Immature natural killer cell (primary cell): ENCODE measurements around the gene MAP4. TPM values are rescaled to one million over a fixed set of nuclear protein-coding genes. Genes with fewer than 3 reads are reported as not detected.

ENCODE experiments used
- DNase-seq, 3 donors: peaks; one replicate each; pipeline ENCODE4 v3.0.0; 2022; ENCODE audit warnings: mixed read lengths in 1 of 3
- H3K27ac Mint-ChIP-seq, 6 donors: one replicate each; pipeline ENCODE4 v1.8.0; 2020; ENCODE audit warnings: mixed read lengths in 6 of 6, mild to moderate bottlenecking in 5 of 6, inconsistent platforms in 4 of 6, moderate library complexity in 3 of 6
- H3K27me3 Mint-ChIP-seq, 3 donors: one replicate each; pipeline ENCODE4 v1.8.0; 2020 to 2021; ENCODE audit warnings: low read depth in 3 of 3, mild to moderate bottlenecking in 3 of 3, mixed read lengths in 3 of 3, moderate library complexity in 3 of 3, inconsistent platforms in 1 of 3
- H3K36me3 Mint-ChIP-seq, 3 donors: one replicate each; pipeline ENCODE4 v1.8.0; 2020; ENCODE audit warnings: mixed read lengths in 3 of 3, inconsistent platforms in 2 of 3, mild to moderate bottlenecking in 2 of 3
- H3K4me1 Mint-ChIP-seq, 2 donors: one replicate each; pipeline ENCODE4 v1.8.0; 2020; ENCODE audit warnings: inconsistent platforms in 2 of 2, mild to moderate bottlenecking in 2 of 2, mixed read lengths in 2 of 2, moderate library complexity in 1 of 2
- H3K4me3 Mint-ChIP-seq, 5 donors: one replicate each; pipeline ENCODE4 v1.8.0; 2020; ENCODE audit warnings: mild to moderate bottlenecking in 5 of 5, mixed read lengths in 5 of 5, inconsistent platforms in 3 of 5, moderate library complexity in 3 of 5
- H3K9me3 Mint-ChIP-seq, 6 donors: one replicate each; pipeline ENCODE4 v1.8.0; 2020; ENCODE audit warnings: mild to moderate bottlenecking in 6 of 6, mixed read lengths in 6 of 6, inconsistent platforms in 4 of 6, moderate library complexity in 3 of 6
- polyA plus RNA-seq, 3 donors: library from polyadenylated mRNA; unstranded; fragments of 300-500 nt; fragmentation: Illumina TruSeq; gene quantifications; one replicate each; pipeline ENCODE4 v1.2.3, GENCODE V29; 2021

Gene MAP4
- polyA plus RNA-seq, 3 donors from 2014 or later = 4.4 to 64.2 (median 17.4) TPM

DNA sequence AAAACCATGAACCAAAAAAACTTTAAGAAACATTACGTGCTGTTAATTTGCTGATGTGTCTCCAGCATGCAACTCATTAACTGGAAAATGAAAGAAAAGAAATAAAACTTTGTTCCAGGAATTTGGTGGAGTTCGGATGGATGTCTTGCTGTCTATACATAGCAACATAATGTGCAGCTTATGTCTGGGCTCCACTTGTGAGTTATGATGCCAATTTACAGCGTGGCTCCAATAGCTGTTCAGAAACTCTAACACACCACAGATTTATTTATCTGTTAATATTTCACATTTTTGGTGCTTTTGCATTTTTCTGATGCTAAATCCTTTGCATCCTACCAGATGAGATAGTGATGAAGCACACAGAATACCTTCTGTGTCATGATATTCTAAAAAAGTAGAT is 45.1 kb downstream of the MAP4 start:
- H3K4me3 Mint-ChIP-seq = no peak overlapping the region
- H3K9me3 Mint-ChIP-seq = no peaks in the 10 kb centered on the region
- H3K4me1 Mint-ChIP-seq = no peaks in the 10 kb centered on the region
- peaks cover 0 to 4% (median 0%) of the 10 kb centered on the region in 3 donors for H3K36me3 Mint-ChIP-seq
- peaks cover 0 to 1% (median 0%) of the 10 kb centered on the region in 3 donors for H3K27me3 Mint-ChIP-seq
- DNase-seq = no peak
- H3K27ac Mint-ChIP-seq = no peak overlapping the region

DNA sequence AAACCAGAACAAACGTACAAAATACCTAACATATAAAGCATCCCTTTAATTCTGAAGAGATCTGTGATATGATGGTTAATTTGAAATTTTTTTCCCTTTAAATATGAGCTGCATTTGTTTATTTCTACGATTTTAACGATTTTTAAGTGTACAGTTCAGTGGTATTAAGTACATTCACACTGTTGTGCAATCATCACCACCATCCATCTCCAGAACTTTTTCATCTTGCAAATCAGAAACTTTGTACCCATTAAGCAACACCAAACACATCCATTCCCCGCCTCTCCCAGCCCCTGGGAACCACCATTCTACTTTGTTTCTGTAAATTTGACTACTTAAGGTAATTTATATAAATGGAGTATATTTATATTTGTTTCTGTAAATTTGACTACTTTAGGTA is 51.5 kb downstream of the MAP4 start:
- Mint-ChIP-seq H3K4me1 (peaks cover 20 to 38% of the 10 kb centered on the region in 2 donors), H3K36me3 (no peaks in the 10 kb centered on the region), H3K4me3 (no peak overlapping the region), H3K9me3 (no peaks in the 10 kb centered on the region), H3K27ac (no peak overlapping the region), H3K27me3 (no peaks in the 10 kb centered on the region)
- no peak for DNase-seq

DNA sequence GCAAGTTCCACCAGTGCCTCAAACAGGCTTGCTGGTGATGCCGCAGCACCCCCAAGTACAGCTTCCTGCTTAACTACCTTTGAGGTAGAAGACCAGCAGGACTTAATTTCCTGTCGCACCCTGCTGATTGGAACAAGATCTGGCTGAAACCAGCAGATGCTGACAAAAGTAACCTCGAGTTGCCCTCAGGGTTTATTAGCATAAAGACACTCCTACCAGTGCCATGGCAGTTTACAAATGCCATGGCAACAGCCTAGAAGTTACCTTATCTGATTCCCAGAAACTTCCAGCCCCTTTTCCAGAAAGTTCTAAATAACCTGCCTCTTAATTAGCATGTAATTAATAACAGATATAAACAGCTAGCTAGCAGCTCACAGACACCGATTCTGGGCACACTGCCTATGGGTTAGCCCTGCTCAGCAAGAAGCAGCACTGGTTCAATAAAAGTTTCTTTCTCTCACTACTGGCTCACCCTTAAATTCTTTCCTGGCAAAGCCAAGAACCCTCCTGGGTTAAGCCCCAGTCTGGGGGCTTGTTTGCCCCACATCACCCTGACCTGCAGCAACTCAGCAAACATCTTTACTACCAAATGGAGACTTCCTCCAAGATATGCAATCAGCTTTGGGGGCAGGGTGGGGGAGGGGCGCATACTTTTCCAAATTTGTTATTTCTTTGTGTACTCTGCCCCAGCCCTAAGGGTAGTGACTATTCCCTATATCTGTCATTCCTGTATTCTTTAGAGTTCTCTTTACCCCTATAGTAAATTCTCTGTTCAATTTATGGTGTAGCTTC is 54.2 kb downstream of the MAP4 start:
- H3K36me3 Mint-ChIP-seq = no peaks in the 10 kb centered on the region

DNA sequence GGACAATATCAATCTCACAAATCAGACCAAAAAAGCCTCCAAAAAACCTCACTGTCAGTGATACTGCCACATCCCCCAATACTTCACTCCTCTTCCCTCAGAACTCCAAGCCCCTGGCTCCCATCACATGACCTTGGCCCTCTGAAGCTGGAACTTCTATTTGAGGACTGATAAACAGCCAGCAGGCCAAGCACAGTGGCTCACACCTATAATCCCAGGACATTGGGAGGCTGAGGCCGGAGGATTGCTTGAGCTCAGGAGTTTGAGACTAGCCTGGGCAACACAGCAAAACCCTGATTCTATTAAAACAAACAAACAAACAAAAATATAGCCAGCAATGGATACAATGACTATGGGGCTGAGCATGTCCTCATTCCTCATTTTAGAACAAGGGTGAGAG is 55.2 kb downstream of the MAP4 start:
- Mint-ChIP-seq H3K27me3 (no peaks in the 10 kb centered on the region), H3K9me3 (no peaks in the 10 kb centered on the region), H3K4me3 (no peak overlapping the region), H3K27ac (no peak overlapping the region), H3K36me3 (no peaks in the 10 kb centered on the region), H3K4me1 (peaks cover 20 to 38% of the 10 kb centered on the region in 2 donors)
- DNase-seq = no peak

More for the DNA sequence above, 54.2 kb downstream of the MAP4 start:
- Mint-ChIP-seq H3K4me3 (peak overlapping the region in 1 of 5 donors; percentile 5), H3K27ac (peak overlapping the region in 4 of 6 donors; percentile 0 to 35 (median 18)), H3K9me3 (no peaks in the 10 kb centered on the region), H3K4me1 (peaks cover 20 to 38% of the 10 kb centered on the region in 2 donors), H3K27me3 (no peaks in the 10 kb centered on the region)
- DNase-seq = no peak

DNA sequence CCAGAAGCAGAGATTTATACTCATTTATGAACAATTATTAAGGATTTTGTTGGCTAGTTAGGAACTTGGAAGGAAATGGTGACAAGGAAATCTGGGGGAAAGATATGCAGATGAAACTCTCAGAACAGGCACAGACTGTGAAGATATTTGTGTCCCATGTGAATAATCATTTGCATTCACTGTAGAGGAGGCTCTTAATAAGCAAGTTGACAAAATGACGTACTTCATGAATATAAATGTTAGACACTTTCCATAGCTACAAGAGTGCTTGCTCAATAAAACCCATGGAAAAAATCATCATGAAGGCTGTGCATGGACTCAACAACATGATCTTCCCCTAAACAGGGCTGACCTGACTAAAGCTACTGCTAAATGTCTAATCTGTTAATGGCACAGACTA is 59.7 kb downstream of the MAP4 start:
- DNase-seq = no peak
- H3K27ac Mint-ChIP-seq = no peak overlapping the region
- H3K27me3 Mint-ChIP-seq = no peaks in the 10 kb centered on the region

DNA sequence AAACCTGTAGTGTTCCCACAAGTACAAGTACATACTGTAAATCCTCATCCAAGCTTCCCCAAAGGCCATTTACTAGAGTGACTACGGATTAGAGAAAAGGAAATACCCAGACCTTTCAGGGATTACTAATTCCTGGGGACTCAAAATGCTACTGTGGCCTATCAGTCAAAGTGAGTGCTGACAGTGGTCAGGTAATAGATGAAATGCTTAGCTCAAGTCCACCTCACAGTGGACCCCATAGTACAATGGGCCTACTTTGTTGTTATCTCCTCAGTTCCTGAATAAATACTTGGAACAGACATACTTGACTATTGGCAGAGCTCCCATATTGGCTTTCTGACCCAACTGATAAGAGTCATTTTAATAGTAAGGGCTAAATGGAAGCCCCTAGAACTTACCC is 61.6 kb downstream of the MAP4 start:
- Mint-ChIP-seq H3K27me3 (peaks cover 0 to 2% (median 1%) of the 10 kb centered on the region in 3 donors), H3K9me3 (no peaks in the 10 kb centered on the region), H3K4me1 (no peaks in the 10 kb centered on the region), H3K36me3 (peaks cover 0 to 3% (median 0%) of the 10 kb centered on the region in 3 donors), H3K27ac (no peak overlapping the region), H3K4me3 (no peak overlapping the region)
- no peak for DNase-seq

More for the DNA sequence above, 59.7 kb downstream of the MAP4 start:
- H3K36me3 Mint-ChIP-seq = no peaks in the 10 kb centered on the region
- H3K4me1 Mint-ChIP-seq = peaks cover 4 to 14% of the 10 kb centered on the region in 2 donors
- H3K9me3 Mint-ChIP-seq = no peaks in the 10 kb centered on the region
- no peak overlapping the region for H3K4me3 Mint-ChIP-seq

DNA sequence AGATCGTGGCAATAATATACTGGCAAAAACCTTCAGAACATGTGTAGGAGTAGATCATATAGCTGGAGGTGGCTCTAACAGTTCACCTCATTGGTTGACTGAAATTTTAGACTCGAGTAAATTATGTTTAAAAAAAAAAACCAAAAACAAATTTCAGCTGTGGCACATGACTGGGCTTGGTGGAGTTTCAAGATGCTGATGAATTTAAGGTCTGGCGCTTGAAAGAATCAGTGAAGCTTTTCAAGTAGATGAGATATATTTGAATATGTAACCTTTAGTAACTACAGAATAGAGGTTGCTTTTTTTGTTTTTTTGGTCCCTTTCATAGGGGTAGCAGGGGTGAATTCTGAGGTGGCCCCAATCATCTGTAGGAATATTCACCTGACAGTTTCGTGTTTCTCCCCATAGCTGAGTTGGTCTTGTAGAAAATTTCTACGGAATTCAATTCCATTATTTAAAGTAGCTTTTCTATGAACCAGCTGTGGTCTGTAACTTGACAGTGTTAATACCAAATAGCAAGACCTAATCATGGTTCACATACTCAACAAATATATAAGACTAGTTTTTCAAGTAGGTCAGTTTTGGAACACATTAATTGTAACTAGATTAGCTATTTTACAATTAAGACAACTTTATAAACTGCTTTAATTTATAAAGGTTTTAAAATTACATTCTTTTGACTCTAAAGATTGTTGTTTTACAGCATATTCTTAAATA is 65.6 kb downstream of the MAP4 start:
- H3K4me3 Mint-ChIP-seq = no peak overlapping the region
- peaks cover 0 to 3% (median 0%) of the 10 kb centered on the region in 3 donors for H3K36me3 Mint-ChIP-seq
- H3K27me3 Mint-ChIP-seq = peaks cover 0 to 2% (median 1%) of the 10 kb centered on the region in 3 donors
- H3K27ac Mint-ChIP-seq = no peak overlapping the region
- no peak for DNase-seq
- H3K9me3 Mint-ChIP-seq = no peaks in the 10 kb centered on the region
- H3K4me1 Mint-ChIP-seq = no peaks in the 10 kb centered on the region

DNA sequence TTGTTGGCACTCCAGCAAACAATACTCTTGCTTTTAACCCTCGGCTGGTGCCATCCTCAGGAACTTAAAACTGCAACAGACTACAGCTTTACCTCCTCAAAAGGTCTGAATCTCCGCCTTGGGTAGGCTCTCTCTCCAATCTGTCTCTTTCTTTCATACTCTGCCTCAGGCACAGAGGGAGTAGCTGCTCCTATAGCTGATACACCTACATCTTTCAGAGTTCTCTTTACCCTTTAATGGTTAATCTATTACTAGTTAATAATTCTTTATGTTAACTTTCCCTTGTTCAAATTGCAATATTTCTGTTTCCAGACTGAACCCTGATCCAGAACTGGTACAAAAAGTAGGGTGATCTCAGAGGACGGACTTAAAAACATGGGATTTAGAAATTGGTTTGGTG is 66.2 kb downstream of the MAP4 start:
- H3K4me1 Mint-ChIP-seq = no peaks in the 10 kb centered on the region
- no peak for DNase-seq
- no peaks in the 10 kb centered on the region for H3K9me3 Mint-ChIP-seq
- peaks cover 0 to 2% (median 1%) of the 10 kb centered on the region in 3 donors for H3K27me3 Mint-ChIP-seq
- H3K4me3 Mint-ChIP-seq = no peak overlapping the region
- H3K27ac Mint-ChIP-seq = no peak overlapping the region
- H3K36me3 Mint-ChIP-seq = peaks cover 0 to 3% (median 0%) of the 10 kb centered on the region in 3 donors

DNA sequence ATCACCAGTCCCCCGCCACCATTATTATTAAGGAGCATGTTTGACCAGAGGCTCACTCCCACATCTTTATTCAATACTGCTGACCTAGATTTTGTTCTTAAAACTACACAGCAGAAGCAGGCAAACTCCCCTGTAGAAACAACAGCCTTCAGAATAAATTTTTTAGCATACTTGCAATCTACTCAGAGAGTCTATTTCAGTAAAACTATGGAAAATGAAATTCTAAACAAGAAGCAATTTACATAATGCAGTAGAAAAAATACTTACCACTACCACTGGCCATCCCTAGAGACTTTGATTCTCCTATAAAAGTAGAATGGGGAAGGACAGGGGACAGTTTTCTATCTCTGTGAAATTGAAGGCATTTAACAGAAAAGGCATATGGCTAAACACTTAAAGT is 76.0 kb downstream of the MAP4 start:
- Mint-ChIP-seq H3K9me3 (no peaks in the 10 kb centered on the region), H3K4me3 (no peak overlapping the region), H3K36me3 (no peaks in the 10 kb centered on the region), H3K4me1 (peaks cover 0 to under 1% of the 10 kb centered on the region in 2 donors), H3K27ac (no peak overlapping the region), H3K27me3 (peaks cover 0 to 2% (median 0%) of the 10 kb centered on the region in 3 donors)
- no peak for DNase-seq

DNA sequence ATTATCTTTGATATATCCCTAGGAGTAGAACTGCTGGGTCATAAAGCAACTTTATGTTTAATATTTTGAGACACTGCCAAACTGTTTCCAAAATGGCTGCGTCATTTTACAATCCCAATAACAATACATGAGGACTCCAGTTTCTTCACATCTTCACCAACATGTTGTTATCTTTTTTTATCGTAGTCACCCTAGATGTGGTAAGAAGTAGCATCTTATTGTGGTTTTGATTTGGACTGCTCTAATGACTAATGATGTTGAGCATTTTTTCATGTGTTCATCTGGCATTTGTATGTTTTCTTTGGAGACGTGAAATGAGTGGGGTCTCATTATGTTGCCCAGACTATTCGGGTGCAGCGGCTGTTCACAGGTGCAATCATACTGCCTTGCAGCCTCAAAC is 83.8 kb downstream of the MAP4 start:
- Mint-ChIP-seq H3K4me1 (peaks cover 3 to 17% of the 10 kb centered on the region in 2 donors), H3K9me3 (no peaks in the 10 kb centered on the region), H3K27ac (no peak overlapping the region)

DNA sequence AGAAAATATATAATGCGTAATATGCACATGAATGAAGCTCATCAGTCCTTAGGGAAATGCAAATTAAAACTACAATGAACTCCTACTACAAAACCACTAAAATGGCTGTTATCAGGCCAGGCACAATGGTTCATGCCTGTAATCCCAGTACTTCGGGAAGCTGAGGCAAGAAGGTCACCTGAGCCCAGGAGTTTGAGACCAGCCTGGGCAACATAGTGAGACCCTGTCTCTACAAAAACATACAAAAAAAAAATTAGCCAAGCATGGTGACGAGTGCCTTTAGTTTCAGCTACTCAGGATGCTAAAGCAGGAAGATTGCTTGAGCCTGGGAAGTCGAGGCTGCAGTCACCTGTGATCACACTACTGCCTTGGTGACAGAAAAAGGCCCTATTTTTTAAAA is 85.2 kb downstream of the MAP4 start:
- no peaks in the 10 kb centered on the region for H3K9me3 Mint-ChIP-seq
- no peaks in the 10 kb centered on the region for H3K27me3 Mint-ChIP-seq
- H3K4me1 Mint-ChIP-seq = peaks cover 3 to 17% of the 10 kb centered on the region in 2 donors
- H3K4me3 Mint-ChIP-seq = no peak overlapping the region
- no peak overlapping the region for H3K27ac Mint-ChIP-seq
- no peak for DNase-seq
- peaks cover 3 to 11% (median 3%) of the 10 kb centered on the region in 3 donors for H3K36me3 Mint-ChIP-seq

More for the DNA sequence above, 83.8 kb downstream of the MAP4 start:
- no peak for DNase-seq
- H3K4me3 Mint-ChIP-seq = no peak overlapping the region
- H3K36me3 Mint-ChIP-seq = peaks cover 0 to 7% (median 0%) of the 10 kb centered on the region in 3 donors
- H3K27me3 Mint-ChIP-seq = no peaks in the 10 kb centered on the region

DNA sequence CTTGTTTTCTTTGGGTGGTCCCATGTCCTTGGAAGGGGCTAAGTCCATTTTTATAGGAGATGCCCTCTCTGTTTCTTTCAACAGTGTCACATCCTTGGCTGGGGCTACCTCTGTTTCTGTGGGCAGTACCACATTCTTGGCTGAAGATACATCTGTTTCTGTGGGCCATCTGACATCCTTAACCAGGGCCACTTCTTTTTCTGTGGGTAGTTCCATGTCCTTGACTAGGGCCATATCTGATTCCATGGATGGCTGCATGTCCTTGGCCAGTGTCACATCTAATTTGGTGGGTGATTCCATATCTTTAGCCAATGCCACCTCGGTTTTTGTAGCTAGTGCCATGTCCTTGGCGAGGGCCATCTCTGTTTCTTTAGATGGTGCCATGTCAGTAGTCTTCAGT is 99.5 kb downstream of the MAP4 start:
- H3K4me1 Mint-ChIP-seq = no peaks in the 10 kb centered on the region
- H3K9me3 Mint-ChIP-seq = no peaks in the 10 kb centered on the region
- H3K4me3 Mint-ChIP-seq = no peak overlapping the region
- H3K36me3 Mint-ChIP-seq = peaks cover 5 to 48% (median 20%) of the 10 kb centered on the region in 3 donors
- H3K27me3 Mint-ChIP-seq = no peaks in the 10 kb centered on the region
- no peak for DNase-seq
- no peak overlapping the region for H3K27ac Mint-ChIP-seq

DNA sequence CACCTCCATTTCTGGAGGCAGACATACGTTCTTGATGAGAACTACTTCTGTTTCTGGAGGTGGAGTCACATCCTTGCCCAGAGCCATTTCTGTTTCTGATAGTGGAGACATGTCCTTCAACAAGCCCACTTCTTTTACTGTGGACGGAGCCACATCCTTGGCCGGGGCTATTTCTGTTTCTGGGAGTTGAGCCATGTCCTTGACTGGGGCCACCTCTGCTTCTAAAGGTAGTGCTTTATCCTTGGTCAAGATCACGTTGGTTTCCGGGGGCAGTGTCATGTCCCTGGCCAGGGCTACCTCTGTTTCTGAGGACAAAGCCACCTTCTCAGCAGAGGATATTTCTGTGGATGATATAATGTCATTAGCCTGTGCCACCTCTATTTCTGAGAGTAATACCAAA is 100.0 kb downstream of the MAP4 start:
- no peaks in the 10 kb centered on the region for H3K9me3 Mint-ChIP-seq
- H3K27me3 Mint-ChIP-seq = no peaks in the 10 kb centered on the region
- no peak for DNase-seq
- H3K4me1 Mint-ChIP-seq = no peaks in the 10 kb centered on the region
- peaks cover 5 to 48% (median 20%) of the 10 kb centered on the region in 3 donors for H3K36me3 Mint-ChIP-seq
- peak overlapping the region in 1 of 6 donors; percentile 71 for H3K27ac Mint-ChIP-seq
- H3K4me3 Mint-ChIP-seq = no peak overlapping the region

DNA sequence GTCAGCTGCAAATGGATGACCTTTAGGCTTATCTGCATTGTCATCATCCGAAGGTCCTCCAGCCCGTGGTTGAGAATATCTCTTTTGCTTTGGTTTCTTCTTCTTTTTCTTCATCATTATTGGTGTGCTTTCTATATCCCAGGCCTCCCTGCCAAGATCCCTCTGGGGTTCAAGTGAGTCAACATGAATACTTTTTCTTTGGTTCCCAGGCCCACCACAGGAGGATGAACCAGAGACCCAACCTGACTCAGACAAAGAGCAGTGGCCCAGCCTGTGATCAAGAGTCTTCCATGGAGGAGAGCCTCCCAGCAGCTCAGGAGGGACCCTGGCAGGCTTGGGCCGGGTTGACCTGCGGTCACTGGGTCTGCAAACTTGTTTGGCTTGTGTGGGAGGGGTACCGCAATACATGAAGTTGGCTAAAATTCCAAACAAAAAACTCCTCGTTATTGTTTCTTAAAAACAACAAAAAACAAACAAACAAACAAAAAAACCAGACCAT is 104.2 kb downstream of the MAP4 start:
- DNase-seq = no peak
- H3K27ac Mint-ChIP-seq = no peak overlapping the region
- H3K9me3 Mint-ChIP-seq = no peaks in the 10 kb centered on the region
- H3K36me3 Mint-ChIP-seq = peaks cover 5 to 63% (median 29%) of the 10 kb centered on the region in 3 donors
- H3K4me3 Mint-ChIP-seq = no peak overlapping the region
- H3K27me3 Mint-ChIP-seq = no peaks in the 10 kb centered on the region
- H3K4me1 Mint-ChIP-seq = no peaks in the 10 kb centered on the region
